ENCODE data around the gene TOR1A. TPM values are rescaled to one million over a fixed set of nuclear protein-coding genes. Genes with fewer than 3 reads are reported as not detected.

Gene TOR1A
- total RNA-seq, 1 donor from 2014 or later: 33.1 TPM

- DNase-seq (ENCODE audit: low spot score, unreplicated experiment): no peak
- Mint-ChIP-seq H3K27ac (no peak overlapping the region), H3K27me3 (no peaks in the 10 kb centered on the region), H3K4me1 (ENCODE audit: low read depth) (no peaks in the 10 kb centered on the region), H3K4me3 (ENCODE audit: low read depth) (no peak overlapping the region), H3K36me3 (ENCODE audit: insufficient read depth) (peaks cover 12% of the 10 kb centered on the region), H3K9me3 (ENCODE audit: low read depth) (no peaks in the 10 kb centered on the region)
- no peak for TF ChIP-seq CTCF (IDR thresholded peaks at IDR 0.05; ENCODE audit: unreplicated experiment)
Measured at GRCh38 chr9:129864991-129865647, 41.2 kb upstream of the TOR1A start.

GRCh38 chr9:129863059-129863690 lies 39.2 kb upstream of the TOR1A start:
- no peaks in the 10 kb centered on the region for H3K9me3 Mint-ChIP-seq (ENCODE audit: low read depth)
- H3K27me3 Mint-ChIP-seq: no peaks in the 10 kb centered on the region
- H3K27ac Mint-ChIP-seq: no peak overlapping the region
- no peak for TF ChIP-seq CTCF (IDR thresholded peaks at IDR 0.05; ENCODE audit: unreplicated experiment)
- DNase-seq (ENCODE audit: low spot score, unreplicated experiment): no peak
- no peaks in the 10 kb centered on the region for H3K4me1 Mint-ChIP-seq (ENCODE audit: low read depth)
- no peak overlapping the region for H3K4me3 Mint-ChIP-seq (ENCODE audit: low read depth)
- H3K36me3 Mint-ChIP-seq (ENCODE audit: insufficient read depth): peaks cover 12% of the 10 kb centered on the region

- H3K27me3 Mint-ChIP-seq: no peaks in the 10 kb centered on the region
- no peaks in the 10 kb centered on the region for H3K4me1 Mint-ChIP-seq (ENCODE audit: low read depth)
- H3K27ac Mint-ChIP-seq: no peak overlapping the region
- H3K9me3 Mint-ChIP-seq (ENCODE audit: low read depth): no peaks in the 10 kb centered on the region
- no peak for TF ChIP-seq CTCF (IDR thresholded peaks at IDR 0.05; ENCODE audit: unreplicated experiment)
- no peak for DNase-seq (ENCODE audit: low spot score, unreplicated experiment)
- H3K36me3 Mint-ChIP-seq (ENCODE audit: insufficient read depth): peaks cover 15% of the 10 kb centered on the region
- H3K4me3 Mint-ChIP-seq (ENCODE audit: low read depth): no peak overlapping the region
Measured at GRCh38 chr9:129861447-129861827, 37.5 kb upstream of the TOR1A start.

GRCh38 chr9:129860653-129861446 lies 36.9 kb upstream of the TOR1A start:
- Mint-ChIP-seq H3K27me3 (no peaks in the 10 kb centered on the region), H3K9me3 (ENCODE audit: low read depth) (no peaks in the 10 kb centered on the region), H3K27ac (no peak overlapping the region), H3K4me3 (ENCODE audit: low read depth) (no peak overlapping the region), H3K36me3 (ENCODE audit: insufficient read depth) (peaks cover 13% of the 10 kb centered on the region), H3K4me1 (ENCODE audit: low read depth) (no peaks in the 10 kb centered on the region)
- TF ChIP-seq CTCF (IDR thresholded peaks at IDR 0.05; ENCODE audit: unreplicated experiment): no peak
- no peak for DNase-seq (ENCODE audit: low spot score, unreplicated experiment)

- H3K9me3 Mint-ChIP-seq (ENCODE audit: low read depth): no peaks in the 10 kb centered on the region
- H3K4me1 Mint-ChIP-seq (ENCODE audit: low read depth): no peaks in the 10 kb centered on the region
- H3K27ac Mint-ChIP-seq: no peak overlapping the region
- no peak for DNase-seq (ENCODE audit: low spot score, unreplicated experiment)
- TF ChIP-seq CTCF (IDR thresholded peaks at IDR 0.05; ENCODE audit: unreplicated experiment): no peak
- H3K27me3 Mint-ChIP-seq: no peaks in the 10 kb centered on the region
- no peak overlapping the region for H3K4me3 Mint-ChIP-seq (ENCODE audit: low read depth)
- peaks cover 14% of the 10 kb centered on the region for H3K36me3 Mint-ChIP-seq (ENCODE audit: insufficient read depth)
Measured at GRCh38 chr9:129858167-129858962, 34.4 kb upstream of the TOR1A start.

Measured in progenitor cell of endocrine pancreas (in vitro differentiated cells).